Activated T-helper 1 cell treated with anti-CD3 and anti-CD28 coated beads, Interleukin-12 subunit alpha, Interleukin-12 subunit beta, Interleukin-2, Interleukin-4 antibody, amounts not matched to agents 30 ng/mL and 10 ng/mL and 1 ng/mL, durations not matched to agents 14 hours and 24 hours and 36 hours (primary cell): ENCODE results near the gene KLF2. TPM values are rescaled to one million over a fixed set of nuclear protein-coding genes. Genes with fewer than 3 reads are reported as not detected.
A peak's percentile ranks its signal among the peaks of the same experiment; 100 is the strongest.
"Not testable (repeated sequence)": the region's sequence is repeated elsewhere in the genome, so short reads cannot be mapped to it uniquely, and the experiment has no call there.

Experiments used
- DNase-seq: peaks from one replicate; pipeline ENCODE4 v3.0.0; 2021; ENCODE audit warnings: low spot score
- H3K27ac Mint-ChIP-seq: one replicate; pipeline ENCODE4 v1.8.0; 2021; ENCODE audit warnings: mild to moderate bottlenecking, mixed read lengths
- H3K27me3 Mint-ChIP-seq: one replicate; pipeline ENCODE4 v1.8.0; 2022; ENCODE audit warnings: mild to moderate bottlenecking, moderate library complexity, mixed read lengths; ENCODE audit not compliant: insufficient read depth
- H3K36me3 Mint-ChIP-seq: one replicate; pipeline ENCODE4 v1.8.0; 2021; ENCODE audit warnings: low read depth, mixed read lengths
- H3K4me1 Mint-ChIP-seq: one replicate; pipeline ENCODE4 v1.8.0; 2021; ENCODE audit warnings: low read depth, mixed read lengths
- H3K4me3 Mint-ChIP-seq: one replicate; pipeline ENCODE4 v1.8.0; 2021; ENCODE audit warnings: mild to moderate bottlenecking, moderate library complexity, mixed read lengths
- H3K9me3 Mint-ChIP-seq: one replicate; pipeline ENCODE4 v1.8.0; 2021; ENCODE audit warnings: mixed read lengths
- intact Hi-C: fragments of 100-400 bp; cut with micrococcal nuclease; formaldehyde crosslinking; loops from one replicate; pipeline ENCODE4 v1.15.1; 2024
- total RNA-seq: library from RNA; stranded (reverse); gene quantifications from 2 replicates; pipeline ENCODE4 v1.2.3, GENCODE V29; 2022

The KLF2 gene
- 5.7 TPM in 2 replicates for total RNA-seq

- peak within 1 kb of the TSS; percentile 29 for H3K27ac Mint-ChIP-seq
Measured at GRCh38 chr19:16324384-16325160, at the start of gene KLF2. Gene KLF2 (plus strand): TSS chr19:16324826. CDS start chr19:16324924, 98 bp downstream.

GRCh38 chr19:16280306-16280705 lies 44.3 kb upstream of the KLF2 start:
- intact Hi-C loops: loop anchor here (5.0 kb wide), 1 partner anchor 33 kb away; no protein-coding TSS in a partner anchor
- peaks cover 37% of the 10 kb centered on the region for H3K27me3 Mint-ChIP-seq
- no peak overlapping the region for H3K27ac Mint-ChIP-seq
- H3K4me1 Mint-ChIP-seq: peaks cover 40% of the 10 kb centered on the region
- H3K9me3 Mint-ChIP-seq: no peaks in the 10 kb centered on the region
- peaks cover 2% of the 10 kb centered on the region for H3K36me3 Mint-ChIP-seq
- H3K4me3 Mint-ChIP-seq: no peak overlapping the region
- no peak for DNase-seq

More at GRCh38 chr19:16324384-16325160, at the start of gene KLF2:
- H3K9me3 Mint-ChIP-seq: no peaks in the 10 kb centered on the region
- peak; percentile 91 for DNase-seq
- intact Hi-C loops: loop anchor here (1.0 kb wide), 2 partner anchors 41 to 213 kb away; partner anchors contain the start of gene RAB8A
- peaks cover 22% of the 10 kb centered on the region for H3K36me3 Mint-ChIP-seq
- peaks cover 19% of the 10 kb centered on the region for H3K27me3 Mint-ChIP-seq
- H3K4me3 Mint-ChIP-seq: peak within 1 kb of the TSS; percentile 42
- peaks cover 35% of the 10 kb centered on the region for H3K4me1 Mint-ChIP-seq

- DNase-seq: no peak
- Mint-ChIP-seq H3K4me1 (peaks cover 42% of the 10 kb centered on the region), H3K9me3 (no peaks in the 10 kb centered on the region), H3K27ac (no peak overlapping the region), H3K27me3 (peaks cover 34% of the 10 kb centered on the region), H3K36me3 (peaks cover 3% of the 10 kb centered on the region), H3K4me3 (no peak overlapping the region)
- intact Hi-C loops: loop anchor here (5.0 kb wide), 1 partner anchor 34 kb away; no protein-coding TSS in a partner anchor
Measured at GRCh38 chr19:16281743-16282142, 42.9 kb upstream of the KLF2 start.

GRCh38 chr19:16283210-16284061 lies 41.2 kb upstream of the KLF2 start:
- Mint-ChIP-seq H3K27ac (peak overlapping the region; percentile 70), H3K4me1 (peaks cover 45% of the 10 kb centered on the region), H3K27me3 (peaks cover 37% of the 10 kb centered on the region), H3K36me3 (peaks cover 4% of the 10 kb centered on the region), H3K4me3 (peak overlapping the region; percentile 74), H3K9me3 (no peaks in the 10 kb centered on the region)
- DNase-seq: peak; percentile 32
- intact Hi-C loops: loop anchor here (1.0 to 5.0 kb wide), 2 partner anchors 36 to 41 kb away; partner anchors contain the start of gene KLF2

GRCh38 chr19:16284505-16284904 lies 40.1 kb upstream of the KLF2 start:
- H3K36me3 Mint-ChIP-seq: peaks cover 4% of the 10 kb centered on the region
- intact Hi-C loops: loop anchor here (5.0 kb wide), 1 partner anchor 37 kb away; no protein-coding TSS in a partner anchor
- no peak overlapping the region for H3K4me3 Mint-ChIP-seq
- H3K9me3 Mint-ChIP-seq: no peaks in the 10 kb centered on the region
- H3K4me1 Mint-ChIP-seq: peaks cover 39% of the 10 kb centered on the region
- no peak overlapping the region for H3K27ac Mint-ChIP-seq
- no peak for DNase-seq
- peaks cover 35% of the 10 kb centered on the region for H3K27me3 Mint-ChIP-seq

- H3K36me3 Mint-ChIP-seq, H3K9me3 Mint-ChIP-seq, H3K27ac Mint-ChIP-seq, intact Hi-C loops, H3K4me3 Mint-ChIP-seq, DNase-seq: not testable (repeated sequence)
- peaks cover 35% of the 10 kb centered on the region for H3K27me3 Mint-ChIP-seq
- H3K4me1 Mint-ChIP-seq: peaks cover 37% of the 10 kb centered on the region
Measured at GRCh38 chr19:16285079-16285478, 39.5 kb upstream of the KLF2 start.

- intact Hi-C loops: no loop called here
- H3K4me1 Mint-ChIP-seq: peaks cover 33% of the 10 kb centered on the region
Measured at GRCh38 chr19:16285769-16286498, 38.7 kb upstream of the KLF2 start.

GRCh38 chr19:16288544-16288943 lies 36.1 kb upstream of the KLF2 start:
- intact Hi-C loops: loop anchor here (1.0 kb wide), 1 partner anchor 10 kb away; no protein-coding TSS in a partner anchor
- peaks cover 22% of the 10 kb centered on the region for H3K4me1 Mint-ChIP-seq

More at GRCh38 chr19:16285769-16286498, 38.7 kb upstream of the KLF2 start:
- no peaks in the 10 kb centered on the region for H3K9me3 Mint-ChIP-seq
- peaks cover 39% of the 10 kb centered on the region for H3K27me3 Mint-ChIP-seq
- DNase-seq: no peak
- H3K27ac Mint-ChIP-seq: no peak overlapping the region
- H3K36me3 Mint-ChIP-seq: peaks cover 4% of the 10 kb centered on the region
- H3K4me3 Mint-ChIP-seq: no peak overlapping the region

GRCh38 chr19:16289594-16289993 lies 35.0 kb upstream of the KLF2 start:
- H3K27ac Mint-ChIP-seq: no peak overlapping the region

More at GRCh38 chr19:16288544-16288943, 36.1 kb upstream of the KLF2 start:
- DNase-seq: no peak
- H3K4me3 Mint-ChIP-seq: no peak overlapping the region
- H3K27me3 Mint-ChIP-seq: peaks cover 38% of the 10 kb centered on the region
- peaks cover 2% of the 10 kb centered on the region for H3K36me3 Mint-ChIP-seq
- H3K9me3 Mint-ChIP-seq: no peaks in the 10 kb centered on the region
- H3K27ac Mint-ChIP-seq: no peak overlapping the region

GRCh38 chr19:16290692-16291091 lies 33.9 kb upstream of the KLF2 start:
- intact Hi-C loops: no loop called here
- no peak for DNase-seq

More at GRCh38 chr19:16289594-16289993, 35.0 kb upstream of the KLF2 start:
- H3K36me3 Mint-ChIP-seq: peaks cover 2% of the 10 kb centered on the region
- DNase-seq: no peak
- peaks cover 11% of the 10 kb centered on the region for H3K4me1 Mint-ChIP-seq
- no peak overlapping the region for H3K4me3 Mint-ChIP-seq
- H3K9me3 Mint-ChIP-seq: no peaks in the 10 kb centered on the region
- H3K27me3 Mint-ChIP-seq: peaks cover 38% of the 10 kb centered on the region
- intact Hi-C loops: no loop called here

GRCh38 chr19:16293118-16294091 lies 31.2 kb upstream of the KLF2 start:
- H3K4me3 Mint-ChIP-seq: no peak overlapping the region
- intact Hi-C loops: no loop called here
- no peaks in the 10 kb centered on the region for H3K9me3 Mint-ChIP-seq
- no peaks in the 10 kb centered on the region for H3K36me3 Mint-ChIP-seq
- DNase-seq: no peak
- no peak overlapping the region for H3K27ac Mint-ChIP-seq
- H3K4me1 Mint-ChIP-seq: peaks cover 5% of the 10 kb centered on the region
- peaks cover 24% of the 10 kb centered on the region for H3K27me3 Mint-ChIP-seq

More at GRCh38 chr19:16290692-16291091, 33.9 kb upstream of the KLF2 start:
- Mint-ChIP-seq H3K27ac (no peak overlapping the region), H3K4me3 (no peak overlapping the region), H3K9me3 (no peaks in the 10 kb centered on the region), H3K27me3 (peaks cover 27% of the 10 kb centered on the region), H3K36me3 (peaks cover 2% of the 10 kb centered on the region), H3K4me1 (peaks cover 11% of the 10 kb centered on the region)
